Brain microvascular endothelial cell (primary cell): Measurements from ENCODE around the gene LASP1.

Experiments
- DNase-seq: peaks from one replicate; pipeline ENCODE4 v3.0.0-alpha.2; 2020
- H3K27ac ChIP-seq: fragments of 250-450 bp; sonication (Bioruptor Pico); 2 replicates; pipeline ENCODE4 v1.5.1; 2020; ENCODE audit warnings: mild to moderate bottlenecking, moderate library complexity
- H3K27me3 ChIP-seq: fragments of 250-450 bp; sonication (Bioruptor Pico); replicated peaks from 2 replicates; pipeline ENCODE4 v1.5.1; 2020; ENCODE audit warnings: mild to moderate bottlenecking
- H3K36me3 ChIP-seq: fragments of 250-450 bp; sonication (Bioruptor Pico); replicated peaks from 2 replicates; pipeline ENCODE4 v1.5.1; 2020; ENCODE audit warnings: mild to moderate bottlenecking
- H3K4me3 ChIP-seq: 2 replicates; pipeline ENCODE4 v1.5.1; 2011; ENCODE audit warnings: low read depth, mild to moderate bottlenecking, control low read depth, low read length, moderate library complexity
- CTCF ChIP-seq: IDR thresholded peaks from 2 replicates; pipeline ENCODE4 v1.5.1; 2011; ENCODE audit warnings: low read depth, mild to moderate bottlenecking, moderate library complexity, low read length, control low read depth, inconsistent platforms; ENCODE audit errors: missing control alignments
- in situ Hi-C: cut with HindIII; loops from 2 replicates; pipeline ENCODE4 v1.10.0; 2017; ENCODE audit warnings: low sequenced_read_pairs, low pct_ligation_motif_present

LASP1 gene

GRCh38 chr17:38869526-38870258, at the start of gene LASP1:
LASP1 (plus strand) TSS chr17:38870058; CDS start chr17:38870190, 132 bp downstream.
- Histone ChIP-seq H3K27me3 (no peaks in the 10 kb centered on the region), H3K36me3 (peaks cover 21% of the 10 kb centered on the region), H3K27ac (peak within 1 kb of the TSS; percentile 74), H3K4me3 (peak within 1 kb of the TSS; percentile 79)
- TF ChIP-seq CTCF = no peak
- in situ Hi-C loops = no loop called here
- DNase-seq = peak; percentile 76

- peak; percentile 98 for DNase-seq
- H3K4me3 ChIP-seq = peak within 1 kb of the TSS; percentile 92
- in situ Hi-C loops = no loop called here
- H3K27me3 ChIP-seq = no peaks in the 10 kb centered on the region
- H3K36me3 ChIP-seq = peaks cover 10% of the 10 kb centered on the region
- H3K27ac ChIP-seq = peak within 1 kb of the TSS; percentile 99
- TF ChIP-seq CTCF = no peak
Measured at GRCh38 chr17:38824899-38825761, 44.7 kb upstream of the LASP1 start, which contains the start of gene CWC25. CWC25 (minus strand) TSS chr17:38825321; CDS start chr17:38825183, 138 bp downstream.

- peaks cover 4% of the 10 kb centered on the region for H3K36me3 ChIP-seq
- no peak for DNase-seq
- H3K27ac ChIP-seq = peak overlapping the region; percentile 99
- peak overlapping the region; percentile 92 for H3K4me3 ChIP-seq
- in situ Hi-C loops = no loop called here
- no peak for TF ChIP-seq CTCF
- H3K27me3 ChIP-seq = no peaks in the 10 kb centered on the region
Measured at GRCh38 chr17:38825762-38826247, 44.1 kb upstream of the LASP1 start.

- no peak for DNase-seq
- Histone ChIP-seq H3K27me3 (no peaks in the 10 kb centered on the region), H3K4me3 (no peak overlapping the region), H3K27ac (no peak overlapping the region), H3K36me3 (peaks cover 34% of the 10 kb centered on the region)
- in situ Hi-C loops = no loop called here
- no peak for TF ChIP-seq CTCF
Measured at GRCh38 chr17:38844261-38844757, 25.5 kb upstream of the LASP1 start.

- in situ Hi-C loops = no loop called here
- Histone ChIP-seq H3K4me3 (no peak overlapping the region), H3K27ac (no peak overlapping the region), H3K36me3 (peaks cover 69% of the 10 kb centered on the region), H3K27me3 (no peaks in the 10 kb centered on the region)
- TF ChIP-seq CTCF = no peak
- no peak for DNase-seq
Measured at GRCh38 chr17:38848557-38848891, 21.3 kb upstream of the LASP1 start.
